HG03045 (cell line): ENCODE data around the gene XKRX.

Experiments
- ATAC-seq: cut with Tn5 transposase; IDR thresholded peaks from one replicate; pipeline ENCODE4 v1.9.1; 2021; ENCODE audit warnings: mild to moderate bottlenecking, moderate library complexity; ENCODE audit not compliant: unreplicated experiment

The XKRX gene

DNA sequence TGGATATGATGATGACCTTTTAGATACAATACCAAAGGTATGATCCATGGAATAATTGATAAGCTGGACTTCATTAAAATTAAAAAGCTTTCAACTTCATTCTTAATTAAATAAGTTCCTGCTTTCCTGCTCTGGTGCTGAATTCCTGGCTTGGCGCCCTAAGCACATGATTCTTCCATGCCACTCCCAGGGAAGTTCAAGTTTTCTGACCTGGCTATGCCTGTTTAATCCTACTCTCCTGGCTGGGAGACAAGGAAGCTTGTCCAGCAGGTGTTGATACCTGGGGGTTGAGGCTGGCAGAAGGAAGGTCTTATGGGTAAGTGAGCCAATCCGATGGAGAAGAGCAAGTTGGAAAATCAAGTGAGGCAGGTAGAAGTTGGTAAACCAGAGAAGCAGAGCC is 24.3 kb downstream of the XKRX start:
- no peak for ATAC-seq

DNA sequence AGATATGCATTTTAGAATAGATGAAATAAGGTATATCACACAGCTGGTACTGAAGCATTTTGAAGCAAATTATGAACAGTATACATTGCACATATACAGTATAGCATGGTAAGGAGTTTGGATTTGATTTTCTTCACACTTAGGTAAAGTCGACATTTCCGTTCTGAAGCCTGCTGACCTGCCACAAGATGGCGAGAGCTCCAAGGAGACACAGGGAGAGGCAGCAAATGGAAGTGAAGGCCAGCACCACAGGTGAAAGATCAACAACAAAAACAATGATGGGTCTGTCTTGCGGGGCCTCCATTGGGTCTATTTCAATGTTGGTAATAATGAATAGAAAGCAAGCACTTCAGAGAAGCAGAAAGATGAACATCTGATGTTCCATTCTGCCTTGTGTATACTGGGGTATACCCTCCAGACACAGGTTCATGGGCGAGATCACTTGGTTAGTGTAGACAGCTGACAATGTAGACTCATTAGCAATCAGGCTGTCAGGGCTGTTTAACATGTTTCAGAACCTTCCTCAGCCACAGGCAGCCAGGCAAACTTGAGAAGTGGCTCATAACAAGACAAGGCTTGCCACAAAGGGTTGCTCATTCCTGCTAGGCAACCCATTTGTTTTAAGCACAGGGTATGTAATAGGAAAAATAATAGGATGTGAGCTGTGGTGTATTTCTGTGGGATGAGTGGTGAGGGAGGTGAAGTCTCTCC is 33.2 kb downstream of the XKRX start:
- no peak for ATAC-seq

DNA sequence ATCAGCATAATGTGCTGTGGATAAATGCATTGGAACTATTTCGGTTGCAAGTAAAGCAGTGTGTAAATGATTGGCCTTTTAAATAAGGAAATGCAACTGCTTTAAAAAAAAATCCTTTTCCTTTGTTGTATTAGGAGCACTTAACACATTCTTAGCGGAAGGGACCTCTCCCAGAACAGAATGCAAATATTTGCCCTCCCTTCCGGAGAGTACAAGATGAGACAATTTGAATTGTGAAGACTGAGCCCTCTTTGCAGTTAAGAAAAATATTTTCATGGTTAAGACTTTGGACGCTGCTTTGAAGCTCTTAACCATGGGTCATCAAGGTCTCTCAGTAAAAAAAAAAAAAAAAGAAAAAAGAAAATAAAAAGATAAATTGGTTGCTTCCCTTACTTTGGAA is 45.1 kb downstream of the XKRX start:
- no peak for ATAC-seq

DNA sequence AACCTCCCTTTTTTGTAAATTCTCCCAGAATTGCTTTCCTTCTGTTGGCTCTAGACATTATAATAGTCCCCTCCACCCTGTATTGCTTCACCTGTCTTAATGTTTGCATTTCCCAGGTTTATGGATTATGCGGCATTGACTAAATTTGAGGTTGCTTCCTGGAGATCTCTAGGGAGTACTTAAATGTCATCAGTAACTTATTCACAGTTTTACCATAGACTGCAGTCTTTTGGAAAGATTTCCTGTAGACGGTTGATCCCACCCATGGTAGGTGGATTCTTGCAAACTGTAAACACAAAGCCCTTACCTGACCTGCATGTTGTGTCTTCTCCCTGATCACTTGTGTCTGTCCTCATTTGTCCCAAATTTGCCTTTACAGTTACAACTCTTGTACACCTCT is 48.3 kb downstream of the XKRX start:
- no peak for ATAC-seq

DNA sequence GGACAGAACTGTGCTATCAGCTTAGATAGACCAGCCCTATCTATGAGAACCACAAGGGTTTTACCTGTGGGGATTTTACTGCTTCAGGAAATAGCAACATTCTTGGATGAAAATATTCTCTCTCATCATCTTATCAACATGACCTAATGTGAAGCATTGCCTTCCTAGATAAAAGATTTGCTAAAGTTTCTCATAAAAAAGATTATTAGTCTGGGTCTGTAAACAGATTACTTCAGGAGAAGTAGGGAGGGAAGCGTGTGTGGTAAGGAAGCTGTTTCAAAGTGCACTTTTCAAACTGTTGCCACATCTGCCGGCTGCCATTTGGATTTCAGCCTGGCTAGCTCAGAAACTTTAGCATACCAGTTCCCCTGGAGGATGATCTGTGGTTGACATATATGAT is 54.4 kb downstream of the XKRX start, which contains the start of gene NOX1:
Gene NOX1 (minus strand): TSS at position 35 of the 400 bp plus-strand sequence. CDS start 220 bp downstream, outside the sequence.
- ATAC-seq, result no peak

DNA sequence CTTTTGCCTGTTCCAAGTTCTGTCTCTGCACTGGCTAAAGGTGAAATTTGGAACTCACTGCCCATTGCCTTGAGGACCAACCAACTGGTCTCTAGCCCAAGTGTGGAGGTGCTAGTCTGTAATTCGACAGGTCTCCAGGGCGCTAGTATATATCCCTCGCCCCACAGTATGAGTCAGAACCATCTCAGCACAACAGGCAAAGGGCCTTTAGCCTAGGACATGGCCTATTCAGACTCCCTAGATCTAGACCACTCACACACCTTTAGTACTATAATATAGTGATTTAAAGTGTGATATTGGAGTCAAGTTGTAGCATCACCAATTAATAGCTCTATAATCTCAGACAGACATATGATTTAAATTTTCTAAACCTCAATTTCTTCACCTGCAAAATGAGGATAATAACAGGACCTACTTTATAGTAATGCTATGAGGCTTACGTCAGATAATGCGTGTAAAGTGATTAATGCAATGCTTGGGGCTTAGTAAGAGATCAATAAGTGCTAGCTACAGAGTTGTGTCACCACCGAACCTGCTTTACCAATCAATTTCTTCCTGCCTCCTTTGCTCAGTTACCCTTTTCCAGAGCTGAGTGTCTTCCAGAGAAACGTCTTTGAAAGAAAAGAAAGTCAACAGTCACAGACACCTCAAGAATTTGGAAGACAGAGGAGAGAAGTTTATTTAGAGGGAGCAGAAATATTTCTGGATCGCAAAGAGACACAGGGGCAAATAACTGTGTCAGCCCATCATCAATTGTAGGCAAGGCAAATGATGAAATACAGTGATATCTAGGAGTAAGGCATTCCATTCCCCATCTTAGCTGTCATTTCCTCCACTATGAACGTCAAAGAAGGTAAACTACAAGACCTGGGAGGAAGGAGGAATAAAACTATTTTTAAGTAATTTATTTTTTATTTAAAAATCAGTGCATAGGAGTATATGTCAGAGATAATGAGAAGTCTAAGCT is 56.8 kb downstream of the XKRX start:
- ATAC-seq, result no peak

DNA sequence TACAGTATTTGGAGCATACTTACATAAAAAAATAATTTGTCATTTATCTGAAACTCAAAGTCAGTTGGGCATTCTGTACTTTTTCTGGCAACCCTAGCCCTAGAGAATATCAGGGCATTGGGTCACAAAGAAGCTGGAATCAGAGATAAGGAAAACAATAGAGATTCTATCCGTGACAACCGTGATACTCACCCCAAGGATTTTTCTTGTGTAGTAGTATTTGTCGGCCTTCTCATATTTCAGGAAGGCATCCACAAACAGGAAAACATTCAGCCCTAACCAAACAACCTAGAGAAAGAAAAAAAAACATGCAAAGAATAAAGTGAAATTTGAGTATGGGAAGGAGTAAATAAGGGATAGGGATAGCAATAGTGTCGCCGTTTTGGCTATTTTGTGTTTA is 58.2 kb downstream of the XKRX start:
- no peak for ATAC-seq

DNA sequence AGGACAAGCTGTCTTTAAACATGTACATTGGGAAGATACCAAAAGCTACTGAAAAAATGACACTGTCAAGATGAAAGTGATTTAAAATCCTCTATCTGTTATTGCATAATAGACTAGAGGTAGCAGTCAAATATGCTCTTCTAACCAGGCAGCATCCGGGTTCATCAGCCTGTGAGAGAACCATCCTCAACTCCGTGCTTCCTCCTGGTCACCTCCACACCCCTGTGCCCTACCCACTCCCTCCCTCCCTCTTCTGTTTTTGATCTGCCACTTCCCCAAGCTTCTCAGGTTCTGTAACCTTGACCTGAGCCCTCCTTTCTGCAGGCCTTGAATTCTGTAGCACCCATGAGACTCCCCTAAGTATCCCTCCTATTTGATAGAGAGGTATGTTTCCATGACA is 60.4 kb downstream of the XKRX start:
- ATAC-seq, result no peak

DNA sequence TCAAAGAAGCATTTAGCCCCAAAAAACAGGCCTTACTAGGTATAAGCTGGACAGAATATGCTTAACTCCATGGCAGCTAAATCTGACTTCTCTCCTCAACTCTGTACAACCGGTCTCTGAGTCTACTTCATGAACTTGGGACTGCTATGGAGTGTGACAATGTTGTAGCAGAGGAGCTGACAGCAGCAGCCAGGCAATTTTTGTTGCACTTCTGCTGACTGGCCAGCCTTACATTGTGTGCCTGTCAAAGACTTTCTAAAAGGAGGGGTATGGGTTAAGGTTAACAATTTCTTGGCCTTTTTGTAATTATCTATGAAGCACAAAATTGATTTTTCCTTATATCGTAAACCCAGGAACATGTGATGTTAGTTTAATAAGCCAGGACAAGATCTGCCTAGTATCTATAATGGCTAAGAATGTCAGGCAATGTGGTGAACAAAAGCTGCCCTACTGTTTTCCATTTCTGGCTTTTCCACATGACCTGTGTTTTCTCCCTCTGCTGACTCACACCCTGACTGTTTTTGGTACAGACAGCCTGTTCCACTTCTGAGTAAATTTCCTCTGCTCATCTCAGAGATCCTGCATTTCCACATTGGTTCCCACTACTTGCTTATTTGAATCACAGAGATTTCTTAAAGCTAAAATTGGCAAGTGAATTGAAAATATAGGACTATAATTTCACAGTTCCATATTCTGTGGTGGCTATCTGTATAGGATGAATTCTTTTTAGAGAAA is 63.9 kb downstream of the XKRX start:
- no peak for ATAC-seq
